Endodermal cell (in vitro differentiated cells): ENCODE results near the gene KIAA1755. TPM values are rescaled to one million over a fixed set of nuclear protein-coding genes. Genes with fewer than 3 reads are reported as not detected.

Experiments
- DNase-seq: peaks from one replicate; pipeline ENCODE4 v3.0.0-alpha.2; 2017
- H3K27ac ChIP-seq: 2 replicates; pipeline ENCODE4 v1.5.1; 2013; ENCODE audit warnings: mild to moderate bottlenecking, low read depth, low read length, moderate library complexity
- H3K27me3 ChIP-seq: 2 replicates; pipeline ENCODE4 v1.6.1; 2013; ENCODE audit warnings: mild to moderate bottlenecking, low read length, moderate library complexity; ENCODE audit not compliant: insufficient read depth, control insufficient read depth, poor library complexity, severe bottlenecking
- H3K36me3 ChIP-seq: 2 replicates; pipeline ENCODE4 v1.7.0; 2013; ENCODE audit warnings: mild to moderate bottlenecking, low read length, moderate library complexity; ENCODE audit not compliant: control insufficient read depth, insufficient read depth
- H3K4me1 ChIP-seq: one replicate; pipeline ENCODE4 v1.7.0; 2013; ENCODE audit warnings: low read length; ENCODE audit not compliant: control insufficient read depth, insufficient read depth
- H3K4me3 ChIP-seq: 2 replicates; pipeline ENCODE4 v1.5.1; 2013; ENCODE audit warnings: mild to moderate bottlenecking, low read length, moderate library complexity
- H3K9ac ChIP-seq: 2 replicates; pipeline ENCODE4 v1.6.1; 2013; ENCODE audit warnings: mild to moderate bottlenecking, low read length, moderate library complexity; ENCODE audit not compliant: poor library complexity, severe bottlenecking; ENCODE audit errors: extremely low read depth
- H3K9me3 ChIP-seq: 2 replicates; pipeline ENCODE4 v1.6.1; 2013; ENCODE audit warnings: mild to moderate bottlenecking, low read length, moderate library complexity; ENCODE audit not compliant: control insufficient read depth
- H3K27ac Mint-ChIP-seq: 2 replicates; pipeline ENCODE4 v1.8.0; 2020; ENCODE audit warnings: mixed read lengths
- H3K27me3 Mint-ChIP-seq: 2 replicates; pipeline ENCODE4 v1.8.0; 2021; ENCODE audit warnings: mild to moderate bottlenecking, mixed read lengths; ENCODE audit not compliant: insufficient read depth
- H3K36me3 Mint-ChIP-seq: 2 replicates; pipeline ENCODE4 v1.8.0; 2020; ENCODE audit warnings: low read depth, mixed read lengths
- H3K4me1 Mint-ChIP-seq: 2 replicates; pipeline ENCODE4 v1.8.0; 2020; ENCODE audit warnings: mixed read lengths
- H3K4me3 Mint-ChIP-seq: 2 replicates; pipeline ENCODE4 v1.8.0; 2020; ENCODE audit warnings: mild to moderate bottlenecking, moderate library complexity, mixed read lengths
- H3K9me3 Mint-ChIP-seq: 2 replicates; pipeline ENCODE4 v1.8.0; 2020; ENCODE audit warnings: mild to moderate bottlenecking, mixed read lengths
- WGBS, 2 experiments: methylation state at CpG; one replicate each; pipeline versions ENCODE4 v1.1.5 to v1.1.7; 2013; ENCODE audit warnings: missing lambda C conversion rate in 2 of 2, mixed read lengths in 1 of 2; ENCODE audit not compliant: insufficient coverage in 1 of 2, insufficient read length in 1 of 2; 5-methylcytosine and 5-hydroxymethylcytosine counted together
- long read RNA-seq, 4 experiments: library from polyadenylated mRNA in 2 of 4; library from RNA in 1 of 4; library from capped mRNA in 1 of 4; stranded (forward) in 3 of 4; unstranded in 1 of 4; transcript quantifications; one replicate each; pipeline ENCODE4 v2.0.0, GENCODE V29; 2020 to 2021; ENCODE audit warnings: inconsistent platforms in 1 of 4
- polyA plus RNA-seq, 2 experiments: library from polyadenylated mRNA; stranded (reverse); fragments of 50-300 nt; gene quantifications; one replicate each; pipeline ENCODE4 v1.2.3, GENCODE V29; 2013
- total RNA-seq, 2 donors: library from RNA; stranded (reverse); fragmentation: NEBNext Ultra II Directional in 1 of 2; extraction: Animal tissue kit (Norgen Biotek cat#: 25700) in 1 of 2; gene quantifications; 2 replicates in 1 of 2; 3 replicates in 1 of 2; pipeline ENCODE4 v1.2.1, GENCODE V29; 2021
- TF ChIP-seq, protein P1 (sequence below): fragments of 200-600 bp; sonication (generic); conservative IDR thresholded peaks from 2 replicates; pipeline ENCODE4 v1.5.0; 2021; ENCODE audit warnings: antibody characterized with exemption, mild to moderate bottlenecking

KIAA1755 gene, protein sequence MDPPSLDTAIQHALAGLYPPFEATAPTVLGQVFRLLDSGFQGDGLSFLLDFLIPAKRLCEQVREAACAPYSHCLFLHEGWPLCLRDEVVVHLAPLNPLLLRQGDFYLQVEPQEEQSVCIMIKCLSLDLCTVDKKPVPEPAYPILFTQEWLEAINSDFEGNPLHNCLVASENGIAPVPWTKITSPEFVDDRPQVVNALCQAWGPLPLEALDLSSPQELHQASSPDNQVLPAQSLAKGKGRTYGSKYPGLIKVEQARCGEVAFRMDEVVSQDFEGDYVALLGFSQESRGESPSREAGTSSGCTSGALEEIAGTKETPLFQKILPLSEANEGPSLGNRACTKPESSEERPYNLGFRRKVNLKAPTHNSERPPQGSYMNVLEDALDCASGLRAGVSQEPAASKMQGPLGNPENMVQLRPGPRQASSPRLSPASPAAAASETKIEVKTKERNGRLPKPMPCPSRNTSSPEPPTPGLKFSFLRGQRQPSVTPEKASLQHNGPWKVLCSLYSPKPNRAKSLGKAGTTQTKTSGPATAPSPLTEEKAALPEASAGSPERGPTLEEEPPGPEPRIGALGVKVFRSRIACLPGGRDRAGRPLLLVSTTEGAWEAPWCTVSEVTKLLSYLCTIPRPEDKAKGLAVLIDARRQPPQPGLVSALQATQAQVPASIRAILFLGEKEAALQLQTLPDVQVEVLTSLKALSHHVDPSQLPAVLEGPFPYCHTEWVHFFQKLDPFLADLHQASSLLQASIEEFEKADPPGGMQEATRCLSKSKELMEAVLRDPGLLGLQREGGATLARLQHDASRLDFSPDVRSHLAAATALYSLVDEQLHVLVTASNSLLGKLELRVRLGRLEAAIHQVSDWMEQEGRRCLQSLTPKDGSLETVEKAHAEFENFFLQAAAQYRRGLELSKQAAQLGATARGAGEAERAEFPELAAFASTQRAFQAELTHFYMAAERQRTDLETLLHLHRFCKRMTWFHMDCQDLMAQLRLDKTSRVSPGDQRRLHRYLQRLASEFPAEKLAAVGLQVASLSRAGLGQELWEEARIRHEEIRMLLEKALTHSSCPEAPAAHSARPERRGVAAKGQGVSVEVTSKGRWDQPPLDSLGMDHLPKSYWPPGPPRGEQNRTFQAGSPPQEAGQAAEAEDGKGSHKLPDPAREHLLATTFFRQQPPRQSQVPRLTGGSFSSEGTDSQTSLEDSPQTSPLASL
- not detected for total RNA-seq
- 21.8 TPM for polyA plus RNA-seq (2013, experiment 1 of 2)
- polyA plus RNA-seq (2013, experiment 2 of 2), result 25.4 TPM
- long read RNA-seq, experiment 1, result 0 reads
- long read RNA-seq, experiment 2, result 0 reads
- long read RNA-seq, experiment 3, partial matches to known transcripts, result 1 of 1 reads
- long read RNA-seq, experiment 3, other reads (novel, unspliced or antisense), result 0 of 1 reads
- long read RNA-seq, experiment 4, result 0 reads

- Histone ChIP-seq H3K9ac (no peak within 1 kb of the TSS), H3K9me3 (no peaks in the 10 kb centered on the region), H3K4me1 (no peaks in the 10 kb centered on the region), H3K4me3 (no peak within 1 kb of the TSS), H3K27me3 (peaks cover 25% of the 10 kb centered on the region), H3K36me3 (no peaks in the 10 kb centered on the region), H3K27ac (peak within 1 kb of the TSS; percentile 91)
- no peak within 1 kb of the TSS for H3K27ac Mint-ChIP-seq
- H3K4me1 Mint-ChIP-seq, result no peaks in the 10 kb centered on the region
- peak; percentile 75 for DNase-seq
- TF ChIP-seq, protein P1, sequence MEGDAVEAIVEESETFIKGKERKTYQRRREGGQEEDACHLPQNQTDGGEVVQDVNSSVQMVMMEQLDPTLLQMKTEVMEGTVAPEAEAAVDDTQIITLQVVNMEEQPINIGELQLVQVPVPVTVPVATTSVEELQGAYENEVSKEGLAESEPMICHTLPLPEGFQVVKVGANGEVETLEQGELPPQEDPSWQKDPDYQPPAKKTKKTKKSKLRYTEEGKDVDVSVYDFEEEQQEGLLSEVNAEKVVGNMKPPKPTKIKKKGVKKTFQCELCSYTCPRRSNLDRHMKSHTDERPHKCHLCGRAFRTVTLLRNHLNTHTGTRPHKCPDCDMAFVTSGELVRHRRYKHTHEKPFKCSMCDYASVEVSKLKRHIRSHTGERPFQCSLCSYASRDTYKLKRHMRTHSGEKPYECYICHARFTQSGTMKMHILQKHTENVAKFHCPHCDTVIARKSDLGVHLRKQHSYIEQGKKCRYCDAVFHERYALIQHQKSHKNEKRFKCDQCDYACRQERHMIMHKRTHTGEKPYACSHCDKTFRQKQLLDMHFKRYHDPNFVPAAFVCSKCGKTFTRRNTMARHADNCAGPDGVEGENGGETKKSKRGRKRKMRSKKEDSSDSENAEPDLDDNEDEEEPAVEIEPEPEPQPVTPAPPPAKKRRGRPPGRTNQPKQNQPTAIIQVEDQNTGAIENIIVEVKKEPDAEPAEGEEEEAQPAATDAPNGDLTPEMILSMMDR, result no peak
- H3K27me3 Mint-ChIP-seq, result peaks cover 35% of the 10 kb centered on the region
- H3K4me3 Mint-ChIP-seq, result peak within 1 kb of the TSS; percentile 40
- H3K9me3 Mint-ChIP-seq, result no peaks in the 10 kb centered on the region
- H3K36me3 Mint-ChIP-seq, result no peaks in the 10 kb centered on the region
- WGBS, 2 experiments, result 0 to 14% methylated on average over 2 to 48 of the region's 65 CpGs
These were observed at the start of gene KIAA1755 for GRCh38 chr20:38260378-38261053. TSS of gene KIAA1755 (minus strand) at chr20:38260735. CDS start at chr20:38260500, 235 bp downstream.

- Mint-ChIP-seq H3K36me3 (no peaks in the 10 kb centered on the region), H3K9me3 (peaks cover 2% of the 10 kb centered on the region), H3K27me3 (peaks cover 7% of the 10 kb centered on the region), H3K4me1 (no peaks in the 10 kb centered on the region), H3K27ac (no peak overlapping the region), H3K4me3 (no peak overlapping the region)
- 50% methylated on average over 1 of the region's 1 CpG; no CpG with 5 or more reads in 1 of the 2 experiments for WGBS, 2 experiments
- Histone ChIP-seq H3K36me3 (no peaks in the 10 kb centered on the region), H3K27ac (no peak overlapping the region), H3K9me3 (peaks cover 6% of the 10 kb centered on the region), H3K4me1 (no peaks in the 10 kb centered on the region), H3K4me3 (no peak overlapping the region), H3K27me3 (no peaks in the 10 kb centered on the region), H3K9ac (no peak overlapping the region)
- TF ChIP-seq, protein P1, result no peak
- DNase-seq, result no peak
These were observed 47.9 kb upstream of the KIAA1755 start for GRCh38 chr20:38308447-38308846.
